GM21423 (cell line): ENCODE measurements around the gene ELAVL1.
"Not testable (repeated sequence)": the region's sequence is repeated elsewhere in the genome, so short reads cannot be mapped to it uniquely, and the experiment has no call there.

Experiments
- ATAC-seq: cut with Tn5 transposase; IDR thresholded peaks from one replicate; pipeline ENCODE4 v1.9.1; 2021; ENCODE audit warnings: mild to moderate bottlenecking, moderate library complexity; ENCODE audit not compliant: unreplicated experiment

ELAVL1 gene

DNA sequence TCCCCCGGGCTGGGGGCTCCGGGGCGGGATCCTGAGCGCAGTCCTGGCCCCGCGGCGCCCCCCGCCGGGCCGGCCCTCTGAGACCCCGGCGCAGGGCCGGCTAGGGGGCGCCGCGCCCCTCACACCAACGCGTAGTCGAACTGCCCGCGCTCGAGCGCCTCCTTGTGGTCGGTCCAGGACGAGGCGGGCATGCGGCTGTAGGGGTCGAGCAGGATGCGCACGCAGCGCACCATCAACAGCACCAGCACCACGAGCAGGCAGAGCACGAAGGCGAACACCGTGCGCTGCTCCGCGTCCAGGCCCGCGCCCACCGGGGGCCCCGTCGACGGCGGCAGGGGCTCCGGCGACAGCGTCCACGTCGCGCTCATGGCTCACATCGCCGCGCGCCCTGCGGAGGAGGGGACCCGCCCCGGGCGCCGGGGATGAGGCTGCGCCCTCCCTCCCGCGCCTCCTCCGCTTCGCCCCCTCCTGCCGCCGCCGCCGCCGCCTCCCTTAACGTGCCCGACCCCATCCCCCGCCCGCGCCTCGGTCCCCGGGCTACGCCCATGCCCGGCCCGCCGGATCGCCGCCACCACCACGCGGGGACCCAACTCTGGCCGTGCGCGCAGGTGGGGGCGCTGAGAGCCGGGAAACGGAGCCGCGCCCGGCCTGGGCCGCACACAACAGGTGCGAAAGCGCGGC is 80.1 kb downstream of the ELAVL1 start:
- no peak for ATAC-seq

DNA sequence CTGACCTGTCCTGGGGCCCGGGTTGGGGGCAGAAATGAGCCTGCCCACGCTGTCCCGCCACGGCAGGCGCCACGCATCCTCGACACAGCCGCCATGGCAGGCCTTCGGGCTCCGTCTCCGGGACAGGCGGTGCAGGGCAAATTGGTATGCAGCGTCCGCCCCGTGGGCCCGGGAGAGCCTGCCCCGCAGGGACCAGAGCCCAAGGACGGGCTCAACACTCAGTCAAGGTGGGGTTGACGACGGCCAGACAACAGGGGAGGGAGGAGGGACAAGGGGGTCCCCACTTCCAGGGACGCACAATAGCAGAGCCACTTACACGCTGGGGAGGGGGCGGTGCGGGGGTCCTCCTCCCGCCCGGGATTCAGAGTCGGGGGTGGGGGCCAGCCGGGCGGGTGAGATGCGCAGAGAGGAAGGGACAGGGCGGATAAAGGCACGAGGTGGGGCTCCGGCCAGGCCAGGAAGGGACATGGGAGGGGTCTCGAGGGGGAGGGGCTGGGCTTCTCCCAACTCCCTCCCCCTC is 80.7 kb downstream of the ELAVL1 start:
- ATAC-seq = no peak

DNA sequence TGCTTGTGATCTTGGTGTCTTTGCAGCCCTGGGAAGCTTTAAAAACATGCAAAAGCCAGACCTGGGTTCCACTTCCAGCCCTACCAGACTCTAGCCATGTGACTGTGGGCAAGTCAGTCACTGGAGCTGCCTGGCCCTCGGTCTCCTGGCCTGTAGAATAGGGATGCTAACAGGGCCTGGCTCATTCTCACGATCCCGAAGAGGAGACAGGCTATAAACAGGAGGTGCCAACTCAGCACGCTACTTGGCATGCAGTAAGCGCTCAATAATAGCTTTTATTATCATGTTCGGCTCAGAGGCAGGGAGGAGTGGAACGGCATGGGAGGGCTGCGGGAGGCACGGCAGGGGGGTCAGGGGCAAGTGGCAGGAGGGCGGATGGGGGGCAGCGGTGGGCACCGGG is 81.2 kb downstream of the ELAVL1 start:
- no peak for ATAC-seq

DNA sequence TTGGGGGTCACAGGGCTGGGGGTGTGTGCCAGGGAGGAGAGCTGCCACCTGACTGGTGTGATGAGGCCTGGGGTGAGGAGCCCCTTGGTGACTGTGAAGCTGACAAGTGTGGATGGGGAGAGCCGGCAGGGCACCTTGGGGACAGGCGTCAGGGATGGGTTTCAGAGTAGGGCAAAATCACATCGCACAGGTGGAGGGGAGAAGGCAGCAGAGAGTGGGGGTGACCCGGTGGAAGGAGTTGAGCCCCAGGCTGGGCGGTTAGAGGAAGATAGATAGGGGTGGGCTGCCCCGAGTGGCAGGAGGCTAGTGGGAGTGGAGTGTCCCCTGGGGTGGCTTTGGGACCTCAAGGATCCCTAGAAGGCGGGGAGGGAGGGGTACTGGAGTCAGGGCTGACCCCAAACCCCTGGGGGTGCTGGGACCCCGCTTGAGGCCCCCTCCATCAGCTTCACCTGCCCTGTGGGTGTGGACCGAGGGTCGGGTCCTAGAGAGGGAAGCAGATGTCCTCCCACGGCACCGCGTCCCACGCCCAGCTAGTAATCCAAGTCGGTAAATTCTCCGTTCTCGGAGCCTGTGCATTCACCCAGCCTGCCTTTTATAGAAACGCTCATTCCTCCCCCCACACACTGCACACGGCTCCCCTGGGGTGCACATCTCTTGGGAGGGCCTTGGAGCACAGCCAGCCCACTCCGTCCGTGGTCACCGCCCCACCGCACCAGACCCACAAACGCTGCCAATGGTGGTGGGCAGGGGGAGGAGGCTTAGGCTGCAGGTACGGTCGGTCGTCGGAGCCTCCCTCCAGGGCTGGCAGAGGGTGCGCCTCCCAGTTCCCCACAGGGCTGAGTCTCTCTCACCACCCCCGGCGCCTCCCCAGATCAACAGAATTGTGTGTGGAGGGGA is 81.9 kb downstream of the ELAVL1 start:
- no peak for ATAC-seq

DNA sequence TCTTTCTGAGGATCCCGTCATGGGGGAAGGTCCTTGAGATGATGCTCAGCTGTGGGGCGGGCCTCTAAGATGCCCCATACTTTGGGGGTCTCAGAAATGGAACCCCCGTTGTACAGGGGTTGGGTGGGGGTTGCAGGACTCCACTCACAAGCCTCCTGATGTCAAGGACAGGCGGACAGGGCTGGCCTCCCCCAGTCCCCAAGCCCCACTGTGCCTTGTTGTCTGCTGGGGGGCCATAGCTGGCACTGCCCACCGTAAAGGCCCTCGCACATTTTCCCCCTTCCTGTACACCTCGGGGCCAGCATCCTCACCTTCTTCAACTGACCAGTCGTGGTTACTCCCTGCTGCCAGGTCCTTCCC is 82.6 kb downstream of the ELAVL1 start:
- no peak for ATAC-seq

DNA sequence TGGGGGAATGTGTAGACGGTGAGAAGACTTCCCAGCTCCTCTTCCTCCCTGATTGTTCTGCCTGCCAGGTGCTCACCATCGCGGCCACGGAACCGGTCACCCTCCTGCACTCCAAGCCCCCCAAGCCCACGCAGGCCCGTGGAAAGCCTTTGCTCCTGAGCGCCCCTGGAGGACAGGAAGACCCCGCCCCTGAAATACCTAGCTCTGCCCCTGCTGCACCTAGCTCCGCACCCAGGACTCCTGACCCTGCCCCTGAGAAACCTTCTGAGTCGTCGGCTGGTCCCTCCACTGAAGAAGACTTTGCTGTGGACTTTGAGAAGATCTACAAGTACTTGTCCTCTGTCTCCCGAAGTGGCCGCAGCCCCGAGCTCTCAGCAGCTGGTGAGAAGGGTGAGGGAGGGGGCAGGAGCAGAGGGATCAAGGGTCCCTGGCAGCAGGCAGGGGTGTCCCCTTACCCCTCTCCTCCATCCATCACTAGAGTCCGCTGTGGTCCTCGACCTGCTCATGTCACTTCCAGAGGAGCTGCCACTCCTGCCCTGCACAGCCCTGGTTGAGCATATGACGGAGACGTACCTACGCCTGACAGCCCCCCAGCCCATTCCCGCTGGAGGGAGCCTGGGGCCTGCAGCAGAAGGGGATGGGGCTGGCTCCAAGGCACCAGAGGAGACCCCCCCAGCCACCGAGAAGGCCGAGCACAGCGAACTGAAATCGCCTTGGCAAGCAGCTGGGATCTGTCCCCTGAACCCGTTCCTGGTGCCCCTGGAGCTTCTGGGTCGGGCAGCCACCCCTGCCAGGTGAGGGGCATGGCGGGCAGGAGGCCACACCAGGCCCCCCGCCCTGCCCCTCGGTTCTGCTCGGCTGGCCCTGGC is 83.2 kb downstream of the ELAVL1 start:
- no peak for ATAC-seq

DNA sequence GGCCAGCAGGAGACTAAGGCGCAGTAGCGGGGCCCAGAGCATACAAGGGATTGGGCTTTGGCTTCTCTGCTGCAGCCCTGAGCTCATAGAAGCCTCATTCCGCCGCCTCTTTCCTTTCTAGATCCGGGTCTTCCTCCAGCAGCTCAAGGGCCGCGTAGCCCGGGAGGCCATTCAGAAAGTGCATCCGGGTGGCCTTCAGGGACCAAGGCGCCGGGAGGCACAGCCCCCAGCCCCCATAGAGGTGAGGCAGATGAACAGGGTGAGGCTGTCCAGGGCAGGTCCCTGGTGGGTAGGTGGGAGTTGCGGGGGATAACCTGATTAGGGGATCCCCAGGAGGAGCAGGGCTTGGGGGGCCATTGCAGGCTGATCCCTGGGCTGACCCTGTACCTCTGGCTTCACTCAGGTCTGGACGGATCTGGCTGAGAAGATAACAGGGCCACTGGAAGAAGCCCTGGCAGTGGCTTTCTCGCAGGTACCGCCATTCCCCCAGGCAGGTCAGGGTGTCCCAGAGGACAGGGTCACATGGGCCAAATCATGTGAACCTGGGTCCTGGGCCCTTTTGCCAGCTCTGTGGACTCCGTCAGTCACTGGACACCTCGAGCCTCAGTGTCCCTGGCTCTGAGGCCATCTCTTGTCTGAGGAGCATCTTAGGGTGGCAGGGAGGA is 84.0 kb downstream of the ELAVL1 start:
- ATAC-seq = no peak

DNA sequence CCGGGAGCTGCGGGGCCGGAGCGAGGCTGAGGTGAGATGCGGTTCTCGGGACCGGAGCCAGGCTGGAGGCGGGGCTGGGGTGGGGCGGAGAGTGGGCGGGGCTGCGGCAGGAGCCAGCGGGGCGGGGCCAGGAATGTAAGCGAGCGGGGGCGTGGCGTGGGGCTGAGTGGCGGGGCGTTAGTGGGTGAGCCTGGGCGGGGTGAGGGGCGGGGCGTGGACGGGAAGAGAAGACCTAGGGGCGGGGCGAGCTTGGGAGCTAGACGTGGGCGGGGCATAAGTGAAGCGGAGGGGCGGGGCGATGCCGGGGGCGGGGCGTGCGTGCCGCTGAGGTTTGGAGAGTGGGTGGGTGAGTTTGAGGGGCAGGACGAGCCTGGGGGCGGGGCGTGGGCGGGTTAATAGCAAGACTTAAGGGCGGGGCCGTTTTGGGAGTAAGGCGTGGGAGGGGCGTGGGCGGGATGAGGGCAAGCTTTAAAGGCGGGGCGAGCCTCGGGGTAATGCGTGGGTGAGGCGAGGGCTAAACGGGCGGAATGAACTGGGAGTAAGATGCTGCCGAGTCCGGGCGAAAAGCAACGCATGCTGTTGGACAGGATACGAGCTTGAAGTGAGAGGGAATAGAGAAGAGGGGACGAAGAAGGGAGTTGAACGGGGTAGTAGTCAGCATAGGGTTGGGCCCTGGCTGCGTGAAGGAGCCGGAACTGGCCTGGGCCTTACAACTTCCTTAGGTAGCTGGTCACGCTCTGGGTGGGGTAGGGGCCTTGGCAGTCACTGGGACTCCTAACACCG is 84.7 kb downstream of the ELAVL1 start:
- peak; percentile 38 for ATAC-seq

DNA sequence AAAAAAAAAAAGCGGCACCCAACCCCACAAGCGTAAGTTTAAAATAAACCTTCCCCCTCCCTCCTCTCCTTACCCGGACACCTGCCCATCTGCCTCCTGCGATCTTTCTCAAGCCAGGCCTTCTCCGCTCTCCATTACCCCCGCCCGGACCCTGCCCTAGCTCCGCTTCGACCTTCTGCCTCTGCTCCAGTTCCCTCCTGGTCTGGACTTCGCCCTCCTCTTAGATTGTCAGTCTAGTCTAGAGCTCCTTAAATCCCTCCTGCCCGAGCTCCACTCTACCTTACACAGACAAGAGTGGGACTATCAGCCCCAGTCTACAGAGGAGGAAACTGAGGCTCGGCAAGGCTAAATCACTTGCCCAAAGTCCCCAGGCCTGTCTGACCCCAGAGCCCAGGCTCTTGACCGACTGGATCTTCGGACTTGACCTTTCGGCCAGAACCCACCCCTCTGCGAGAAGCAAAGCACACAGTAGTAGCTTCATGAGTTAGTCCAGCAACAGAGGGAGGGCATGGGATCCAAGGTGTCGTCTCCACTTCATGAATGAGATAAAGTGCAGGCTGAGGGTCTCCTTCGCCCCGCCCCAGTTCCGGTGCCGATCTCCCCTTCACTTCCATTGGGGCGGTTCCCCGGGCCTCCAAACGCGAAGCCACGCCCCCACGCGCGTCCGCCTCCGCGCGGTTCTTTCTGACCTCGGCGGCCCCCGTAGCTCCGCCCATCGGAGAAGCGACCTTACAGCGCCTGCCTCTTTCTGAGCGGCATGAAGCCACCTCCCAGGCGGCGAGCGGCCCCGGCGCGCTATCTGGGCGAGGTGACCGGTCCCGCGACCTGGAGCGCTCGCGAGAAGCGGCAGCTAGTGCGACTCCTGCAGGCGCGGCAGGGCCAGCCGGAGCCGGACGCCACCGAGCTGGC is 85.6 kb downstream of the ELAVL1 start, which contains the start of gene SNAPC2:
Gene SNAPC2 (plus strand): TSS at position 729 of the 909 bp plus-strand sequence. CDS start 29 bp downstream, at position 758.
- ATAC-seq = peak; percentile 61

DNA sequence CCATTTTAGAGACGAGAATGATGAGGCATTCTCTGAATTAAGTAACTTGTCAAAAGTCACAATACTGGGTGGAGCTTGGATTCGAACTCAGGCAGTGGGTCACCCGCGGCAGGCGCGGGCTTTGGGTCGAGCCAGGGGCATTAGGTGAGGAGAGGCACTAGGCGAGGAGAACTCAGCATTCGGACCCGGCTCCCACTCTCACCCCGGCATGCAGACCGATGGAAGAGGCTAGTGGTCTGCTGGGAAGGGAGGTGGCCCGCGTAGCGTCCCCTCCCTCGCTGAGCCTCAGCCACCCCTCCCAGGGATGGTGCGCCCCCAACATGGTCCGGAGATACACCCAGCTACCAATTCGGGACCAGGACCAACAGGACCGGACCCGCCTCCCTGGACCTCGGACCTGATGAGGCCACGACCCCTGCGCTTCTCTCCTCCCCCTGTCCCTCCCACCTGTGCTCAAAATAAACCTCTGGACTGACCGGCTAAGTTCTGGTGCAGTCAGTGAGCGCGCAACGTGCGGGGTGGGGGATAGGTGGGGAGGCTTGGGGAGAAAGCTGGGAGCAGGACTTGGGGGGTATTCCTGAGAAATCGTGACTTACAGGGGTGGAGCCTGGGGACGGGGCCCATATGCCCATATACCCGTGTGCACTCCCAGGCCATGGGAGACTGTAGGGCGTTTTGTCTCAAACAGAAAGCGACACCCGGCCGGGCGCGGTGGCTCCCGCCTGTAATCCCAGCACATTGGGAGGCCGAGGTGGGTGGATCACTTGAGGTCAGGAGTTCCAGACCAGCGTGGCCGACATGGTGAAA is 86.6 kb downstream of the ELAVL1 start:
- no peak for ATAC-seq

DNA sequence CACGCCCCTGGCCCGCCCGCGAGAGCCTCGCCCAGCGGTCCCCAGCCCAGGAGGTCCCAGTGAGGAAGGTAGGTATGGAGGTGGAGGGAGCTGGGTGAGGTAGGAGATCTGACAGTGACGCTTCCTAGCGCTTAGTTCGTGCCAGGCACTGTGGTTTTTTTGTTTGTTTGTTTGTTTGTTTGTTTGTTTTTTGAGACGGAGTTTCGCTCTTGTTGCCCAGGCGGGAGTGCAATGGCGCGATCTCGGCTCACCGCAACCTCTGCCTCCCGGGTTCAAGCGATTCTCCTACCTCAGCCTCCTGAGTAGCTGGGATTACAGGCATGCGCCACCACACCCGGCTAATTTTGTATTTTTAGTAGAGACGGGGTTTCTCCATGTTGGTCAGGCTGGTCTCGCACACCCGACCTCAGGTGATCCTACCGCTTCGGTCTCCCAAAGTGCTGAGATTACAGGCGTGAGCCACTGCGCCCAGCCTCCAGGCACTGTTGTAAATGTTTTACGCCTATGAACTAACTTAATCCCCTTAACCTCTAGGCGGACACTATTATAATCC is 87.3 kb downstream of the ELAVL1 start:
- ATAC-seq = not testable (repeated sequence)

DNA sequence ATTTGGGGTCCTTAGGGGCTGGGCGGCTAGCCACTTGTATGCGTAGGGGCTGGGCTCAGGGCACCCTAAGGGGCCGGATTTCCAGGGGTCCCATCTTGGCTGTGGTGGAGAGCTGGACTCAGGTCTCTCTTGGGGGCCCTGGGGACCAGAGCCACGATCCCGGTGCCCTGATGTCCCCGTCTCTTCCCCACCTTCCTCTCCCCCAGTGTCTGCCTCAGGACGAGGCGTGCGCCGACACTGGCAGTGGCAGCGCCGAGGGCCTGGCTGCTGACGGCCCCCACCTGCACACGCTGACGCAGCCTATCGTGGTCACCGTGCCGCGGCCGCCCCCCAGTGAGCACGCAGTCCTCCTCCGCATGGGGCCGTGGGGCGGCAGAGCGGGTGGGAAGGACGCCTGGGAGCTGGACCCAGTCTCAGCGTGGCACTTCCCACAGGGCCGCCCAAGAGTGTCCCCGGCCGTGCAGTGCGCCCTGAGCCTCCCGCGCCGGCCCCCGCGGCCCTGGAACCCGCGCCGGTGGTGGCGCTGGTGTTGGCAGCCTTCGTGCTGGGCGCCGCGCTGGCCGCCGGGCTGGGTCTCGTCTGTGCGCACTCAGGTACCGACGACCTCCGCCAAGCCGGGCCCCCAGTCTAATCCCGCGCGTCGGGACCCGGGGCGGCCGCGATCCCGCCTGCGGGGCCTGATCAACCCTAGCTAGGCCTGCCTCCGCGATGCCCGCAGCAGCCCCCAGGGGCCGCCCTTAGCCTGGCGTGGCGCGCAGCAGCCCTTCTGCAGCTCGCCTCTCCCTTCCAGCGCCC is 88.0 kb downstream of the ELAVL1 start:
- no peak for ATAC-seq

DNA sequence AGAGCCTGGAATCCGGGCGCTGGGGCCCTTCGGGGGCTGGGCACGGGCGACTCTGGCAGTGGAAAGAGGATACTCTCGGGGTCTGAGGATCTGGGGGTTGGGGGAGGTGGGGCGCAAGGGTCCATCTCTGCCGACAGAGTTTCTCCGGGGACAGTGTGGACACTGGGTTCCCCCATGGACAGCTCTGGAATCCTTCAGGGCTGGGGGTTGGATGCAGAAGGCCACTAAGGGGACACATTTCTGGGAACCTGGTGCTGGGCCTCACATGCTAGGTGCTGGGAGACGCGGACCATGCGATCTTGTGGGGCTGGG is 88.5 kb downstream of the ELAVL1 start:
- no peak for ATAC-seq

DNA sequence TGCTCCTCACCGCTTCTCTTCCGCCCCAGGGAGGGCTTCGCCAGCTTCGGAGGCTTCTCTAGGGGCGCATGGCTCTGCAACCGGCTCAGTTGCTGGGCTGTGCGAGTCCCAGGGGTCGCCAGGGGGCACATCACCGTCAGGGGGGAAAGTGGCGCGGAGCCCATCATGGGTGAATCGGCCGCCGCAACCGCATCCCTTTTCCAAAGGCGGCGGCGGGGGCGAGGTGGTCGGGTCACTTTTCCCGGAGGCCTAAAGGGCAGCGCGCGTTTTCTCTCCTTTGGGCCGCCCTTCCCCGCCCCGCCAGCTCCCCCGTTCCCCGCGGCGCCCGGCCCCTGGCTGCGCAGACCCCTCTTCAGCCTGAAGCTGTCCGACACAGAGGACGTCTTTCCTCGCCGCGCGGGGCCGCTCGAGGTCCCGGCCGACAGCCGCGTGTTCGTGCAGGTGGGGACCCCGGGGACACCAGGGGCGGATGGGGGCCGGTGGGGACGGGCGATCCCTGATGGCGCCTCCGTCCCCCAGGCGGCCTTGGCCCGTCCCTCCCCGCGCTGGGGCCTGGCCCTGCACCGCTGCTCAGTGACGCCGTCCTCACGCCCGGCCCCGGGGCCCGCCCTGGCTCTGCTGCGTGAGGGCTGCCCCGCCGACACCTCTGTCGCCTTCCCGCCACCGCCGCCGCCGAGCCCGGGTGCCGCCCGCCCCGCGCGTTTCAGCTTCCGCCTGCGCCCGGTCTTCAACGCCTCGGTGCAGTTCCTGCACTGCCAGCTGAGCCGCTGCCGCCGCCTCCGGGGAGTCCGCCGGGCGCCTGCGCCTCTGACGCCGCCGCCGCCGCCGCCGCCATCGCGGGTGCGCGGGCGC is 89.1 kb downstream of the ELAVL1 start:
- ATAC-seq = no peak

DNA sequence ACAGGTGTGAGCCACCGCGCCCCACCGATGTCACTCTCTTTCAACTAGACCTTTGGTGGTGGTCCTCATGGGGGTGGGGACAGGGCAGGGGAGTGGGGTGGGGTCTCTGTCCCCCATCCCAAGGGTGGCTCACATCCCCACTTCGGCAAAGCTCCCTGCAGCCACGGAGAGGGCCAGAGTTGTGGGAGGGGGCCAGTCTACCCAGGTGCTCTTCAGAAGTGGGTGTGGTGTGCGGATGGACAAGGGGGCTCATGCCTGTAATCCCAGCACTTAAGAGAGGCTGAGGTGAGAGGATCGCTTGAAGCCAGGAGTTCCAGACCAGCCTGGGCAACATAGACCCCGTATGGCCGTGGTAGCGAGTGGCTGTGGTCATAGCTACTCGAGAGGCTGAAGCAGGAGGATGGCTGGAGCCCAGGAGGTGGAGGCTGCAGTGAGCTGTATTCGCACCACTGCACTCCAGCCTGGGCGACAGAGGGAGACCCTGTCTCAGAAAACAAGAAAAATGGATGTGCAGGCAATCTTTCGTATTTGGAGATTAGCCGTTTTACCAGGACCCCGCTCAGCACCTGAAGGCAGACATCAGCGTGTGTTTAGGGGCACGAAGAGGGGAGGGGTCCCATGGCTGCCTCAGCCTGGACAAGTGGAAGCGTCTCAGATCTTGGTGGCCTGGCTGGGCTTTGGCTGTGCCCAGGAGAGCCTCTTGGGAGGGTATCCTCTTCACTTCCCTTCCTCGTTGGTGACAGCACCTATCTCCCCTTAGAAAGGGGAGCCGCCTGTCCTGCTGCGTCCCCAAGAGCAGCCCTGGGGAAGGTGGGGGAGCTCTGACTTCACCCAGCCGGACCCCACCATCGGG is 90.0 kb downstream of the ELAVL1 start:
- ATAC-seq = no peak
